BJ (cell line): Measurements from ENCODE around the gene ONECUT3. TPM values are rescaled to one million over a fixed set of nuclear protein-coding genes. Genes with fewer than 3 reads are reported as not detected.

Experiments
- CTCF ChIA-PET: fragments of 350-600 bp; formaldehyde crosslinking; extraction: SDS; loops from one replicate; lab custom pipeline; 2021; ENCODE audit warnings: antibody characterized with exemption, inconsistent platforms; lab: Yijun Ruan, JAX
- POLR2A ChIA-PET: fragments of 300-600 bp; sonication (Branson Sonifier 250); formaldehyde crosslinking; extraction: SDS; loops from one replicate; lab custom pipeline; 2021; ENCODE audit warnings: antibody characterized with exemption; lab: Charles Lee
- DNase-seq: peaks from one replicate; pipeline ENCODE4 v3.0.0-alpha.2; 2011; ENCODE audit warnings: low read depth
- H3K27me3 ChIP-seq: 2 replicates; pipeline ENCODE4 v1.6.0; 2011; ENCODE audit warnings: low read length; ENCODE audit not compliant: control insufficient read depth, insufficient read depth
- H3K36me3 ChIP-seq: 2 replicates; pipeline ENCODE4 v1.5.1; 2011; ENCODE audit warnings: low read length; ENCODE audit not compliant: control insufficient read depth, insufficient read depth
- H3K4me3 ChIP-seq: 2 replicates; pipeline ENCODE4 v1.5.1; 2011; ENCODE audit warnings: low read depth, mild to moderate bottlenecking, control low read depth, low read length
- polyA plus RNA-seq: library from polyadenylated mRNA; depleted of rRNA; stranded (reverse); fragments of >200 nt; gene quantifications from 2 replicates; pipeline ENCODE4 v1.2.3, GENCODE V29; 2011; rRNA removed
- small RNA-seq: library from RNA; depleted of rRNA; stranded (forward); fragments of <200 nt; gene quantifications from one replicate; pipeline ENCODE3, GENCODE V24; 2012; ENCODE audit warnings: low replicate concordance, low read depth; ENCODE audit not compliant: insufficient read length
- TF ChIP-seq, protein P1 (sequence below): IDR thresholded peaks from 2 replicates; pipeline ENCODE4 v1.5.1; 2011; ENCODE audit warnings: low read depth, mild to moderate bottlenecking, control low read depth, inconsistent platforms, low read length, moderate library complexity; ENCODE audit not compliant: insufficient read depth

The ONECUT3 gene
- polyA plus RNA-seq, 1 experiment = not detected

- H3K36me3 ChIP-seq = peaks cover 10% of the 10 kb centered on the region
- no peaks in the 10 kb centered on the region for H3K27me3 ChIP-seq
- ChIA-PET CTCF (interaction anchor here (0.6 to 1.1 kb wide), 5 partner anchors 14 to 157 kb away, joined by 3 to 5 read pairs (median 3); partner anchors contain the start of gene ATP8B3), POLR2A (no interaction called here)
- TF ChIP-seq, protein P1, sequence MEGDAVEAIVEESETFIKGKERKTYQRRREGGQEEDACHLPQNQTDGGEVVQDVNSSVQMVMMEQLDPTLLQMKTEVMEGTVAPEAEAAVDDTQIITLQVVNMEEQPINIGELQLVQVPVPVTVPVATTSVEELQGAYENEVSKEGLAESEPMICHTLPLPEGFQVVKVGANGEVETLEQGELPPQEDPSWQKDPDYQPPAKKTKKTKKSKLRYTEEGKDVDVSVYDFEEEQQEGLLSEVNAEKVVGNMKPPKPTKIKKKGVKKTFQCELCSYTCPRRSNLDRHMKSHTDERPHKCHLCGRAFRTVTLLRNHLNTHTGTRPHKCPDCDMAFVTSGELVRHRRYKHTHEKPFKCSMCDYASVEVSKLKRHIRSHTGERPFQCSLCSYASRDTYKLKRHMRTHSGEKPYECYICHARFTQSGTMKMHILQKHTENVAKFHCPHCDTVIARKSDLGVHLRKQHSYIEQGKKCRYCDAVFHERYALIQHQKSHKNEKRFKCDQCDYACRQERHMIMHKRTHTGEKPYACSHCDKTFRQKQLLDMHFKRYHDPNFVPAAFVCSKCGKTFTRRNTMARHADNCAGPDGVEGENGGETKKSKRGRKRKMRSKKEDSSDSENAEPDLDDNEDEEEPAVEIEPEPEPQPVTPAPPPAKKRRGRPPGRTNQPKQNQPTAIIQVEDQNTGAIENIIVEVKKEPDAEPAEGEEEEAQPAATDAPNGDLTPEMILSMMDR = no peak
- no peak for DNase-seq
- H3K4me3 ChIP-seq = no peak overlapping the region
Observed at GRCh38 chr19:1829958-1830357, 76.7 kb downstream of the ONECUT3 start.

GRCh38 chr19:1830568-1830967 lies 77.3 kb downstream of the ONECUT3 start:
- H3K4me3 ChIP-seq = no peak overlapping the region
- ChIA-PET CTCF (interaction anchor here (0.8 to 1.0 kb wide), 2 partner anchors 63 to 158 kb away, joined by 3 read pairs; no protein-coding TSS in a partner anchor), POLR2A (no interaction called here)
- DNase-seq = no peak
- TF ChIP-seq, protein P1 = no peak
- no peaks in the 10 kb centered on the region for H3K27me3 ChIP-seq
- peaks cover 10% of the 10 kb centered on the region for H3K36me3 ChIP-seq

Small RNA genes lying within 50 kb of the gene (small RNA-seq; reads per million reads assigned to genes)
- gene RF00017 = not detected

Other genes with a start within 250 kb of the ONECUT3 start
- gene ADAMTSL5, start 240.5 kb upstream of the ONECUT3 start, polyA plus RNA-seq = 15.0 and 21.5 TPM in 2 replicates
- not detected in 2 replicates for gene PLK5, start 229.4 kb upstream of the ONECUT3 start, polyA plus RNA-seq
- gene MEX3D, start 185.2 kb upstream of the ONECUT3 start, polyA plus RNA-seq = 5.4 and 6.9 TPM in 2 replicates
- 38.9 and 53.4 TPM in 2 replicates for gene MBD3, start 160.6 kb upstream of the ONECUT3 start, polyA plus RNA-seq
- 177 and 213 TPM in 2 replicates for gene UQCR11, start 148.0 kb upstream of the ONECUT3 start, polyA plus RNA-seq
- 32.6 and 49.8 TPM in 2 replicates for gene TCF3, start 100.9 kb upstream of the ONECUT3 start, polyA plus RNA-seq
- gene ATP8B3, start 58.8 kb downstream of the ONECUT3 start, polyA plus RNA-seq = 2.7 and 4.6 TPM in 2 replicates
- gene REXO1, start 95.0 kb downstream of the ONECUT3 start, polyA plus RNA-seq = 4.6 and 11.0 TPM in 2 replicates
- gene KLF16, start 110.1 kb downstream of the ONECUT3 start, polyA plus RNA-seq = 3.7 and 5.7 TPM in 2 replicates
- gene ABHD17A, start 132.0 kb downstream of the ONECUT3 start, polyA plus RNA-seq = 34.3 and 48.8 TPM in 2 replicates
- gene ADAT3, start 151.9 kb downstream of the ONECUT3 start, polyA plus RNA-seq = 0.56 and 0.64 TPM in 2 replicates
- gene SCAMP4, start 151.9 kb downstream of the ONECUT3 start, polyA plus RNA-seq = 6.2 and 13.2 TPM in 2 replicates
- 26.1 and 48.1 TPM in 2 replicates for gene CSNK1G2, start 187.7 kb downstream of the ONECUT3 start, polyA plus RNA-seq